Measurements from ENCODE around the gene KLC4. TPM values are rescaled to one million over a fixed set of nuclear protein-coding genes. Genes with fewer than 3 reads are reported as not detected.

Gene KLC4
- 44.4 TPM for total RNA-seq

GRCh38 chr6:43059168-43060033 lies at the start of gene KLC4, which contains the start of gene MRPL2:
Gene KLC4 (plus strand): TSS chr6:43059631. CDS start chr6:43061336, 1,705 bp downstream.
Gene MRPL2 (minus strand): TSS chr6:43059434. CDS start chr6:43059381, 53 bp downstream.

GRCh38 chr6:43013843-43014433 lies 45.5 kb upstream of the KLC4 start, which contains the start of the genes KLHDC3 and MEA1:
Gene KLHDC3 (plus strand): TSS chr6:43014249. CDS start chr6:43017193, 2,944 bp downstream.
Gene MEA1 (minus strand): TSS chr6:43013946. CDS start chr6:43013813, 133 bp downstream.

GRCh38 chr6:43021270-43022047 lies 38.0 kb upstream of the KLC4 start, which contains the start of gene RRP36:
Gene RRP36 (plus strand): TSS chr6:43021623. CDS start chr6:43021655, 32 bp downstream.

GRCh38 chr6:43053545-43054205 lies 5.8 kb upstream of the KLC4 start, which contains the start of gene CUL7:
Gene CUL7 (minus strand): TSS chr6:43053851. CDS start chr6:43052788, 1,063 bp downstream.

GRCh38 chr6:43075670-43076463 lies 16.4 kb downstream of the KLC4 start, which contains the start of gene PTK7:
Gene PTK7 (plus strand): TSS chr6:43076314. CDS start chr6:43076489, 175 bp downstream.

Other genes with a start within 250 kb of the KLC4 start
- gene RPL7L1, start 180.0 kb upstream of the KLC4 start, total RNA-seq = 137 TPM
- not detected for gene PTCRA, start 143.6 kb upstream of the KLC4 start, total RNA-seq
- 27.2 TPM for gene CNPY3, start 130.2 kb upstream of the KLC4 start, total RNA-seq
- 0.94 TPM for gene GNMT, start 98.9 kb upstream of the KLC4 start, total RNA-seq
- gene PEX6, start 80.5 kb upstream of the KLC4 start, total RNA-seq = 22.5 TPM
- 41.9 TPM for gene PPP2R5D, start 75.1 kb upstream of the KLC4 start, total RNA-seq
- 27.9 TPM for gene MEA1, start 45.7 kb upstream of the KLC4 start, total RNA-seq
- gene KLHDC3, start 45.4 kb upstream of the KLC4 start, total RNA-seq = 100 TPM
- 46.0 TPM for gene RRP36, start 38.0 kb upstream of the KLC4 start, total RNA-seq
- gene CUL7, start 5.8 kb upstream of the KLC4 start, total RNA-seq = 17.2 TPM
- 10.3 TPM for gene MRPL2, start 197 bp upstream of the KLC4 start, total RNA-seq
- 43.8 TPM for gene PTK7, start 16.7 kb downstream of the KLC4 start, total RNA-seq
- 12.5 TPM for gene SRF, start 111.6 kb downstream of the KLC4 start, total RNA-seq
- 52.6 TPM for gene CUL9, start 122.6 kb downstream of the KLC4 start, total RNA-seq
- gene DNPH1, start 169.8 kb downstream of the KLC4 start, total RNA-seq = 14.4 TPM
- gene TTBK1, start 183.8 kb downstream of the KLC4 start, total RNA-seq = 26.3 TPM
- 1.9 TPM for gene SLC22A7, start 238.6 kb downstream of the KLC4 start, total RNA-seq
- gene CRIP3, start 249.2 kb downstream of the KLC4 start, total RNA-seq = 16.6 TPM